ENCODE results near the gene CNTROB. TPM values are rescaled to one million over a fixed set of nuclear protein-coding genes. Genes with fewer than 3 reads are reported as not detected.

The CNTROB gene
- total RNA-seq, 1 experiment from 2014 or later: 30.1 TPM

DNA sequence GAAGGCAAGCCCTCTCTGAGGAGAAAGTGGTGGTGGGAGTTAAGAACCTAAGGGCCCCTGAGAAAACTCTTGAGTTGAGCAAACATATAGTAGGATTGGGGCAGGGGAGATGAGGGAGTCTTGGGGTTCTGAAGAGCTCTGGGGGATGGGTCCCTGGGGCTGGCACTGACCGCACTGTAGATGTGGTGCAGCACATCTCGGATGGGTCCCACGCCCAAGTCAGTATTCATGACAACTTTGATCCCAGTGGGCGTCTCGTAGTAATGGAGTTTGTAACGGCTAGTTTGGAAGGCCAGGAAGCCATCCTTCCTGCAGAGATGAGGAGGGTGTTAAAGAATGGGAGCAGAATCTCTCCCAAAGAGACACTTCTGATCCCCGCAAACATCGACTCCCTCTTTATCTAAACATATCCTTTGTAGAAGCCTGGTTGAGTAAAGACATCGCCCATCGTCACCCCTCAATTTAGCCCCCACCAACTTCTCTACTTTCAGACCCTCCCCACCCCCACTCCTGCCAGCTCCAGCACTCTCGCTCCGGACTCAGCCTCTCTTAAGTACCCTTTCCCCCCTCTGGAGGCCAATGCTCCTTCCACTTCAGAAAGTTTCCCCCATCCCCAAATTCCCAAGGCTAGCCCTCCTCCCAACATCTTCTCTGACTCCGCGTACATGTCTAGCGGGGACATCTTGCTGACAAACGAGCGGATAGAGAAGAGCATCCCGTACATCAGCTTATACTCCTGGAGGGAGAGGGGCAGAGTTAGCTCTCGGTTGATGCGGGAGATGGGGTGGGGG, 970 bp upstream of the CNTROB start:
- Histone ChIP-seq H3K79me1 (ENCODE audit: insufficient read depth, low read depth, low read length, poor library complexity, severe bottlenecking) (no peaks in the 10 kb centered on the region), H3K4ac (ENCODE audit: low read depth, low read length) (no peak overlapping the region), H3K27me3 (ENCODE audit: insufficient read depth, low read length) (peaks cover 21% of the 10 kb centered on the region; the same call in 1 of the 2 replicates), H2BK120ac (ENCODE audit: low read depth, low read length, poor library complexity, severe bottlenecking) (no peak overlapping the region), H3K18ac (ENCODE audit: insufficient read length, low read depth, low read length) (no peak overlapping the region), H3T11ph (ENCODE audit: low read length) (no peak overlapping the region), H4K91ac (ENCODE audit: insufficient read length, low read depth, low read length) (no peak overlapping the region), H3K23me2 (ENCODE audit: insufficient read length, low read depth, low read length, poor library complexity, severe bottlenecking) (peaks cover 14% of the 10 kb centered on the region), H3K14ac (ENCODE audit: insufficient read depth, low read length) (no peak overlapping the region), H2BK5ac (ENCODE audit: insufficient read length, low read length) (no peak overlapping the region), H3K4me2 (ENCODE audit: insufficient read depth, insufficient read length, low read length) (peak overlapping the region; percentile 96), H4K8ac (replicated peaks; ENCODE audit: insufficient read length, low read depth, low read length) (no peak overlapping the region), H2BK12ac (ENCODE audit: insufficient read length, low read depth, low read length) (no peak overlapping the region), H4K5ac (ENCODE audit: insufficient read length, low read depth, low read length) (no peak overlapping the region), H3K27ac (ENCODE audit: insufficient read length, low read depth, low read length) (no peak overlapping the region), H3K23ac (ENCODE audit: insufficient read length, low read depth, low read length) (no peak overlapping the region), H2BK20ac (ENCODE audit: low read depth, low read length, poor library complexity, severe bottlenecking) (no peak overlapping the region), H2AK5ac (ENCODE audit: insufficient read length, low read length) (no peak overlapping the region), H2BK15ac (ENCODE audit: low read depth, low read length) (no peak overlapping the region), H3K79me2 (ENCODE audit: insufficient read depth, low read length) (no peaks in the 10 kb centered on the region), H2AFZ (ENCODE audit: low read length) (no peak overlapping the region), H3K4me1 (ENCODE audit: insufficient read depth, low read length) (no peaks in the 10 kb centered on the region), H3K56ac (ENCODE audit: insufficient read length, low read depth, low read length) (no peak overlapping the region), H4K20me1 (ENCODE audit: control insufficient read depth, insufficient read depth, insufficient read length) (no peaks in the 10 kb centered on the region), H3K9ac (ENCODE audit: extremely low read depth, insufficient read length, low read length) (peak overlapping the region; percentile 7), H3K9me3 (ENCODE audit: control insufficient read depth, low read depth, low read length) (no peaks in the 10 kb centered on the region)
- Mint-ChIP-seq H3K36me3 (ENCODE audit: insufficient read depth in 1 of 3, low read depth in 3 of 3) (peaks cover 2 to 16% (median 13%) of the 10 kb centered on the region in 3 experiments; a peak in 5 of 7 replicates), H3K4me3 (peak overlapping the region; percentile 93 to 94), H3K4me1 (peaks cover 31 to 36% of the 10 kb centered on the region in 2 experiments), H3K27ac (no peak overlapping the region), H3K27me3 (ENCODE audit: low read depth) (peaks cover 40% of the 10 kb centered on the region), H3K9me3 (no peaks in the 10 kb centered on the region)
- TF ChIP-seq, protein P1, sequence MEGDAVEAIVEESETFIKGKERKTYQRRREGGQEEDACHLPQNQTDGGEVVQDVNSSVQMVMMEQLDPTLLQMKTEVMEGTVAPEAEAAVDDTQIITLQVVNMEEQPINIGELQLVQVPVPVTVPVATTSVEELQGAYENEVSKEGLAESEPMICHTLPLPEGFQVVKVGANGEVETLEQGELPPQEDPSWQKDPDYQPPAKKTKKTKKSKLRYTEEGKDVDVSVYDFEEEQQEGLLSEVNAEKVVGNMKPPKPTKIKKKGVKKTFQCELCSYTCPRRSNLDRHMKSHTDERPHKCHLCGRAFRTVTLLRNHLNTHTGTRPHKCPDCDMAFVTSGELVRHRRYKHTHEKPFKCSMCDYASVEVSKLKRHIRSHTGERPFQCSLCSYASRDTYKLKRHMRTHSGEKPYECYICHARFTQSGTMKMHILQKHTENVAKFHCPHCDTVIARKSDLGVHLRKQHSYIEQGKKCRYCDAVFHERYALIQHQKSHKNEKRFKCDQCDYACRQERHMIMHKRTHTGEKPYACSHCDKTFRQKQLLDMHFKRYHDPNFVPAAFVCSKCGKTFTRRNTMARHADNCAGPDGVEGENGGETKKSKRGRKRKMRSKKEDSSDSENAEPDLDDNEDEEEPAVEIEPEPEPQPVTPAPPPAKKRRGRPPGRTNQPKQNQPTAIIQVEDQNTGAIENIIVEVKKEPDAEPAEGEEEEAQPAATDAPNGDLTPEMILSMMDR (conservative IDR thresholded peaks at IDR 0.05): no peak
- no CpG with 5 or more reads among the region's 20 CpGs for WGBS (ENCODE audit: extremely low coverage, insufficient read length, low lambda C conversion rate)
- DNase-seq: no peak

Measured in H9 (cell line).